ENCODE data around the gene ERGIC1. TPM values are rescaled to one million over a fixed set of nuclear protein-coding genes. Genes with fewer than 3 reads are reported as not detected.

The ERGIC1 gene
- total RNA-seq, 1 donor from 2014 or later: 131 TPM

- peaks cover 26% of the 10 kb centered on the region for H3K79me2 ChIP-seq (ENCODE audit: insufficient read depth, low read length)
- peak overlapping the region; percentile 100 for H3K27ac ChIP-seq (ENCODE audit: low read depth, low read length)
- H4K20me1 ChIP-seq (ENCODE audit: insufficient read depth, low read length): no peaks in the 10 kb centered on the region
- peaks cover 10% of the 10 kb centered on the region for H3K36me3 Mint-ChIP-seq (ENCODE audit: low read depth, unreplicated experiment)
- FAIRE-seq (no peak), DNase-seq (ENCODE audit: low read depth) (no peak)
- peaks cover 53% of the 10 kb centered on the region for H3K4me1 Mint-ChIP-seq (ENCODE audit: low read depth, unreplicated experiment)
- no peak overlapping the region for H3K4me3 ChIP-seq (ENCODE audit: insufficient read depth, low read depth, low read length)
- peaks cover 67% of the 10 kb centered on the region for H3K4me1 ChIP-seq (ENCODE audit: insufficient read depth, low read length)
- no peaks in the 10 kb centered on the region for H3K27me3 ChIP-seq (ENCODE audit: insufficient read depth, low read length)
- H3K9me3 ChIP-seq (ENCODE audit: insufficient read depth, low read depth, low read length): no peaks in the 10 kb centered on the region
- no peaks in the 10 kb centered on the region for H3K27me3 Mint-ChIP-seq (ENCODE audit: low read depth, unreplicated experiment)
- H3K36me3 ChIP-seq (ENCODE audit: insufficient read depth, low read length): peaks cover 4% of the 10 kb centered on the region
- peak overlapping the region; percentile 74 for H3K4me2 ChIP-seq (ENCODE audit: low read length)
- no peaks in the 10 kb centered on the region for H3K9me3 Mint-ChIP-seq (ENCODE audit: unreplicated experiment)
- TF ChIP-seq CTCF (IDR thresholded peaks at IDR 0.05; ENCODE audit: insufficient read depth, low read depth, low read length) (no peak), EZH2 (IDR thresholded peaks at IDR 0.05; ENCODE audit: insufficient read depth, low read length) (no peak)
- peak overlapping the region; percentile 90 for H3K9ac ChIP-seq (ENCODE audit: low read length)
- peak overlapping the region; percentile 99 for H3K27ac Mint-ChIP-seq (ENCODE audit: unreplicated experiment)
- H2AFZ ChIP-seq (ENCODE audit: low read depth, low read length): no peak overlapping the region
- H3K4me3 Mint-ChIP-seq (ENCODE audit: unreplicated experiment): peak overlapping the region; percentile 45
These were observed 64.9 kb downstream of the ERGIC1 start for GRCh38 chr5:172898843-172899369.

GRCh38 chr5:172899436-172899835 is 65.4 kb downstream of the ERGIC1 start:
- Histone ChIP-seq H3K4me3 (ENCODE audit: insufficient read depth, low read depth, low read length) (no peak overlapping the region), H3K4me1 (ENCODE audit: insufficient read depth, low read length) (peaks cover 73% of the 10 kb centered on the region)

More at GRCh38 chr5:172899436-172899835, 65.4 kb downstream of the ERGIC1 start:
- Histone ChIP-seq H3K79me2 (ENCODE audit: insufficient read depth, low read length) (peaks cover 25% of the 10 kb centered on the region), H2AFZ (ENCODE audit: low read depth, low read length) (no peak overlapping the region), H3K4me2 (ENCODE audit: low read length) (no peak overlapping the region), H3K27me3 (ENCODE audit: insufficient read depth, low read length) (no peaks in the 10 kb centered on the region), H3K36me3 (ENCODE audit: insufficient read depth, low read length) (peaks cover 4% of the 10 kb centered on the region), H3K9me3 (ENCODE audit: insufficient read depth, low read depth, low read length) (no peaks in the 10 kb centered on the region), H3K27ac (ENCODE audit: low read depth, low read length) (peak overlapping the region; percentile 100), H4K20me1 (ENCODE audit: insufficient read depth, low read length) (no peaks in the 10 kb centered on the region), H3K9ac (ENCODE audit: low read length) (peak overlapping the region; percentile 90)
- peak overlapping the region; percentile 68 for H3K27ac Mint-ChIP-seq (ENCODE audit: unreplicated experiment)
- no peaks in the 10 kb centered on the region for H3K9me3 Mint-ChIP-seq (ENCODE audit: unreplicated experiment)
- no peaks in the 10 kb centered on the region for H3K27me3 Mint-ChIP-seq (ENCODE audit: low read depth, unreplicated experiment)
- DNase-seq (ENCODE audit: low read depth): no peak
- FAIRE-seq: no peak
- peaks cover 10% of the 10 kb centered on the region for H3K36me3 Mint-ChIP-seq (ENCODE audit: low read depth, unreplicated experiment)
- peaks cover 58% of the 10 kb centered on the region for H3K4me1 Mint-ChIP-seq (ENCODE audit: low read depth, unreplicated experiment)
- no peak for TF ChIP-seq CTCF (IDR thresholded peaks at IDR 0.05; ENCODE audit: insufficient read depth, low read depth, low read length)
- no peak for TF ChIP-seq EZH2 (IDR thresholded peaks at IDR 0.05; ENCODE audit: insufficient read depth, low read length)
- no peak overlapping the region for H3K4me3 Mint-ChIP-seq (ENCODE audit: unreplicated experiment)

Measured in astrocyte (in vitro differentiated cells and primary cell).